ENCODE measurements around the gene THEM5.

DNA sequence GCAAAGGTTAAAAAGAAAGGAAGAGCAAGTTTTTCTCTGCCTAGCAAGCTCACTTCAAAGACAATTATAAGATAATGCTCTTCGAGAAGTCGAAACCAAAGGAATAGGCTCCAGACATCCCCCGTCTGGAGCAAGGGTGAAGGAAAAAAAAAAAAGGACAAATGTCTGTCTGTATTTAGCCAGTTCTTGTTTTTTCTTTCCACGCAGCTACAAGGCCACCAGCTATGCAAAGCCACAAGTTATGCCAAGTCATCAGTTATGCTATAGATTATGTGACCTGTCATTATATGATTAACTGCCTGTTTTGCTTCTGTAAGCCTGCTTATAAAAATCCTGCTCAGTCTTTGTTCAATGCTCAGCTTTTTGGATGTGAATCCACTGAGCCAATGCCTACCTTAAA lies 2.4 kb upstream of the THEM5 start:
- TF ChIP-seq POLR2A (IDR thresholded peaks at IDR 0.05; ENCODE audit: low read depth, low read length) (no peak), TAF1 (IDR thresholded peaks at IDR 0.05; ENCODE audit: borderline replicate concordance, low read depth, low read length) (no peak), POLR2AphosphoS5 (IDR thresholded peaks at IDR 0.05; ENCODE audit: low read depth, low read length) (no peak)

Measured in GM12892 (cell line).